ENCODE results near the gene CAMK2N1.
"Not testable (repeated sequence)": the region's sequence is repeated elsewhere in the genome, so short reads cannot be mapped to it uniquely, and the experiment has no call there.

Gene CAMK2N1

DNA sequence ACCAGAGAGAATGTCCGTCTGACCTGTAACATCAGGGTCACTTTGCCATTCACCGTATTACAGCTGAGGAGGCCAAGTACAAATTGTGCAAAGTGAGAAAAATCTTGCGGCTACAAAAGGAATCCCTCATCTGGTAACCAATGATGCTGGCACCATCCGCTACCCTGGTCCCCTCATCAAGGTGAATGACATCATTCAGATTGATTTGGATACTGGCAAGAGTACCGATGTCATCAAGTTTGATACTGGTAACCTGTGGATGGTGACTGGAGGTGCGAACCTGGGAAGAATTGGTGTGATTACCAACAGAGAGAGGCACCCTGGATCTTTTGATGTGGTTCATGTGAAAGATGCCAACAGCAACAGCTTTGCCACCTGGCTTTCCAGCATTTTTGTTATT, 40.3 kb upstream of the CAMK2N1 start:
- no peak overlapping the region for H3K4me3 ChIP-seq (ENCODE audit: low read length)
- no peak for DNase-seq (ENCODE audit: low read depth)
- TF ChIP-seq, protein P1, sequence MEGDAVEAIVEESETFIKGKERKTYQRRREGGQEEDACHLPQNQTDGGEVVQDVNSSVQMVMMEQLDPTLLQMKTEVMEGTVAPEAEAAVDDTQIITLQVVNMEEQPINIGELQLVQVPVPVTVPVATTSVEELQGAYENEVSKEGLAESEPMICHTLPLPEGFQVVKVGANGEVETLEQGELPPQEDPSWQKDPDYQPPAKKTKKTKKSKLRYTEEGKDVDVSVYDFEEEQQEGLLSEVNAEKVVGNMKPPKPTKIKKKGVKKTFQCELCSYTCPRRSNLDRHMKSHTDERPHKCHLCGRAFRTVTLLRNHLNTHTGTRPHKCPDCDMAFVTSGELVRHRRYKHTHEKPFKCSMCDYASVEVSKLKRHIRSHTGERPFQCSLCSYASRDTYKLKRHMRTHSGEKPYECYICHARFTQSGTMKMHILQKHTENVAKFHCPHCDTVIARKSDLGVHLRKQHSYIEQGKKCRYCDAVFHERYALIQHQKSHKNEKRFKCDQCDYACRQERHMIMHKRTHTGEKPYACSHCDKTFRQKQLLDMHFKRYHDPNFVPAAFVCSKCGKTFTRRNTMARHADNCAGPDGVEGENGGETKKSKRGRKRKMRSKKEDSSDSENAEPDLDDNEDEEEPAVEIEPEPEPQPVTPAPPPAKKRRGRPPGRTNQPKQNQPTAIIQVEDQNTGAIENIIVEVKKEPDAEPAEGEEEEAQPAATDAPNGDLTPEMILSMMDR (conservative IDR thresholded peaks at IDR 0.05; ENCODE audit: low read length) = no peak

DNA sequence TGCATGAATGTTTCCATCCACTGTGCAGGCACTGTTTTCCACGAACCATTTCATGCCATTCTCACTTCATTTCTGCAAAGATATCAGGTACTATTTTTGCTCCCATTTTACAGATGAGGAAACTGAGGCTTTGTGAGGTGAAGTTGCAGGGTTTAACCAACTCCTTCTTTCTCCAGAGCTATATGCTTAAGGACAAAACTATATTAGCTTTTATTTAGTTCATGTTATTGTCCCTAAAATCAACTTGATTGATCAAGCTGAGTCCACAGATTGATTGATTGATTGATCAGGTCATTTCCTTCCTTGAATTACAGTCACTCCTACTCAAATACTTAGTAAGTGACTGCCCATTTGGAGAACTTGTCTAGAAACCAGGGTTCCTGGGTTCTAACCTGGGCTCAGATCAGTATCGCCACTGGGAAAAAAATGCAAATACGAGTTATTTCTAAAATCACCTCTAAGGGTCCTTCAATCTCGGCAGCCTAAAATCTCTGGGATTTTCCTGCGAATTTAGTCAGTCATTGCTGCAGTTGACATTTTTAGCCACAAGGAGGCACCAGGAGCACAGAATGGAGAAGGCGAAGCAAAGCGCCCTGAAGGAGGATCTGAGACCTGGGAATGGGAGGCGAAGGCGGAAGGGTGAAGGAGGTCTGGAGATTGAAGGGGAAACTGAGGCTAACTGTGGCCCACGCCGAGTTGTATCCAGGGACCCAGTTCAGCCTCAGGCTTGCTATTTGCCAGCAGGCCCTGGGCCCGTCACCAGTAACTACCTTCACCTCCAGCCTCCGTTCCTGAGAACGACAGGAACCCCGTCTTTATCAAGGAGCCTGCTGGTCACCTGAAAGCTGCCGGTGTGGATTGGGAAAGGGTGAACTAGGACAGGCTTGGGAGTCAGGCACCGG, 36.2 kb upstream of the CAMK2N1 start:
- DNase-seq (ENCODE audit: low read depth) = peak; percentile 67
- H3K4me3 ChIP-seq (ENCODE audit: low read length) = peak overlapping the region; percentile 34
- TF ChIP-seq, protein P1 (conservative IDR thresholded peaks at IDR 0.05; ENCODE audit: low read length) = peak; percentile 97

DNA sequence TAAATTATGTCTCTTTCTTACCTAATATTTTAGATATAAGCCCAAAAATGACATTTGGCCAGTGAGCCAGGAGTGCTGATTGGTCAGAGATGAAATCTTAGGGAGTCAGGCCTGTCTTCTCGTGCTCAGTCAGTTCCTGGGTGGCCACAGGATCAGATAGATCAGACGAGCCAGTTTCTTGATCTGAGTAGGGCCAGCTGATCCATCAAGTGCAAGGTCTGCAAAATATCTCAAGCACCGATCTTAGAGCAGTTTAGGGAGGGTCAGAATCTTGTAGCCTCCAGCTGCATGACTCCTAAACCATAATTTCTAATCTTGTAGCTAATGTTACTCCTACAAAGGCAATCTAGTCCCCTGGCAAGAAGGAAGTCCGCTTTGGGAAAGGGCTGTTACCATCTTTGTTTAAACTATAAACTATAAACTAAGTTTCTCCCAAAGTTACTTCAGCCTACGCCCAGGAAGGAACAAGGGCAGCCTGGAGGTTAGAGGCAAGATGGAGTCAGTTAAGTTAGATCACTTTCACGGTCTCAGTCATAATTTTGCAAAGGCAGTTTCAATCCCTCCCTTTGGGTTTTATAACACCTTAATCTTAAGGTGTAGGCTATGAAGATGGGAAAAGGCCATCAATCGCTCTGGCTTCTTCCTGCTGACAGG, 33.7 kb upstream of the CAMK2N1 start:
- not testable (repeated sequence) for H3K4me3 ChIP-seq (ENCODE audit: low read length); DNase-seq (ENCODE audit: low read depth)

DNA sequence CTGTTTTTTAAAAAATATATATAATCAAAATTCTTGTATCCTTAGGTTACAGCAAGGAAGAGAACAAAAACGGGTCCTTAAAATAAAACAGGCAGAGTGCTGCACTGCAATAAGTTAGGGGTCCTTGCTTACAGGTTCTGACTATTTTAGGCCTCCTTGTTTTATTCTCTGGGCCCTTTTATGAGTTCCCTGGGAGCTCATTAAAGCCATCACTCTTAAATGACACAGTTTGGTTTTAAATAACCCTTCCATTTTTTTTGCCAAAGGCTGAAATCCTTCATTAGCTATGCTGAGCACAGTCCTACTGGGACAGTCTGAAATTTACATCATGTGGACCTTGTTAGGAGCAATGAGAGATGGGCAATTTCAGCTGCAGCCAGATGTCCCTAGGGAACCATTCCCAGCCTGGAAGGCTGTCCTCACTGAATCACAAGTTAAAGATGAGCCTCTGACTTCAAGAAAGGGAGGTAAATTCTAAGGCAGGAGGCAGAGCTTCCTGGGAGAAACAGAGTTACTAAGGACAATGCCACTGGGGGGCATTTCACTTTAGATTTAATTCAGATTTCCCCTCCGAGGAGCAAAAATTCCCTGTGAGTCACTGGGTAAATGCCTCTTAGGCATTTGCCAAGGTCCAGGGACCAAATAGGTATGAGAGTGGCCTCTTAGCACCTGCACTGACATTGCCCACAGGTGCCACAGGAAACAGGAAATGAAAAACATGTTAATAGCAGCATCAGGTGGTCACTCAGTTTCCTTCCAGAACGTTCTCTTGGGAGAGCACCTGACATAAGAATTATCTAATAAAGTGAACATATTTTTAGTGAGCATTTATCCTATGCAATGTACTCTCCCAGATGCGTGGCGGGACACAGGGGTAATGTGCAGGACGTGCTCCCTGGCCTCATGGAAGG, 25.8 kb upstream of the CAMK2N1 start:
- TF ChIP-seq, protein P1 (conservative IDR thresholded peaks at IDR 0.05; ENCODE audit: low read length) = no peak
- H3K4me3 ChIP-seq (ENCODE audit: low read length) = no peak overlapping the region
- peak; percentile 76 for DNase-seq (ENCODE audit: low read depth)

DNA sequence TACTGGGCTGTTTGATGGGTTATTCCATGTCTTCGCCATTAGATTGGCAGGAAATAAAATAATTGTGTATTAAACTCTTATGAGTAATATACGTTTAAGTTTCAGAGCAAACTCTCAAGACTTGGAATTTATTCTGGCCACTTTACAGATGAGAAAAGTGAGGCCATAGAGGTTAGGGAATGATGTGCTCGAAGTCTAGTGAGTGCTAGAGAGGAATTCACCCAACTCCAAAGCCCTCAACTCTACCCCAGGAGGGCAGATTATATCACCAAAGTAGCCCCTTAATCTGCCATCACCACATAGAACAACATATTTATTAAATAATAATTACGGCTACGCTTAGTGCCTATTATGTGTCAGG, 22.4 kb upstream of the CAMK2N1 start:
- TF ChIP-seq, protein P1 (conservative IDR thresholded peaks at IDR 0.05; ENCODE audit: low read length) = no peak
- peak overlapping the region; percentile 97 for H3K4me3 ChIP-seq (ENCODE audit: low read length)
- DNase-seq (ENCODE audit: low read depth) = no peak

DNA sequence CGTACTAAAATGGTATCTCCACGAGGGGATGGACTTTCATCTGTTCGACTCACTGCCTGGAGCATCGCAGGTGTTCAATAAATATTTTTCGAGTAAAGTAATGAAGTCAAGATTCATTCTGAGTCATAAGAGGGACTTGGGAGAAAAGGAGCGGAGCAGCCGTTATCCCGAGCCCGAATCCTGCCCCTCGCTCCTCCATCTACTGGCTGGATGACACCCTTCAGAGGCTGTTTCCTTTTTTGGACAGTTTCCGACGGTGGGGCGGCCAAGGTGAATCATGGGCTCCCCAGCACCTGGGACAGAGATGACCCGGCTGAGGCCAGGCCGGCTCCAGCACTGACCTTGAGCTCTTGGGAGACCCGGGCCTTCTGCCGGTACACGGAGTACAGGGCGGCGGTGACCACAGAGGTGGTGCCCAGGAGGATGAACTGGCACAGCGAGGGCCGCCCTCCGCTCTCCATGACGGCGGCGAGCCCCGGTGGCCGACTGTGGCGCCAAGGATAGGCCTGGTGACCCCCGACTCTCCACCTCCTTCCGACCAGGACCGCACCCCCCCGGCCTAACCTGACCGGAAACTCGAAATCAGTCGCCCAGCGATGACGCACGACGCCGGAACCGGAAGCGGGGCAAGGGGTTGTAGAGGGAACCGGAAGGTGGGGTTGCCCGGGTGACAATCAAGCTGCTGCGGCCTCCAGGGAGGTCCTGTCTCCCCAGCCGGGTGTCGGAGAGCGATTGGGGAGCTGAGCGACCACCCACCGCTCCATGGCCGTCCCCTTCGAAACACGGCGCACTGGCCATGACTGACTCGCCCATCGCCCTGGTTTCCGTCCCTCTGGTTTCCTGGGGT, 21.8 kb upstream of the CAMK2N1 start, which contains the start of gene MUL1:
Gene MUL1 (minus strand): TSS at position 588 of the 847 bp plus-strand sequence. CDS start 127 bp downstream, at position 461.
- DNase-seq (ENCODE audit: low read depth) = peak; percentile 89
- TF ChIP-seq, protein P1 (conservative IDR thresholded peaks at IDR 0.05; ENCODE audit: low read length) = 0 out of 2 replicates have a peak, but pooled peaks have one; percentile 6
- peak within 1 kb of the TSS; percentile 97 for H3K4me3 ChIP-seq (ENCODE audit: low read length)
